A673 (cell line): ENCODE results near the gene RNF41.

Source experiments
- EZH2 ChIP-seq: fragments of 200-600 bp; sonication (generic); IDR thresholded peaks from 2 replicates; pipeline ENCODE4 v1.6.1; 2017; ENCODE audit warnings: borderline replicate concordance, low read depth, mild to moderate bottlenecking, mixed read lengths, antibody characterized with exemption, low read length; ENCODE audit not compliant: poor library complexity, severe bottlenecking
- TF ChIP-seq, protein P1 (sequence below): fragments of 300-800, 200-600 bp; sonication (generic); conservative IDR thresholded peaks from 2 replicates; pipeline ENCODE4 v1.5.1; 2017; ENCODE audit warnings: low read depth, mild to moderate bottlenecking, antibody characterized with exemption, low read length, moderate library complexity, mixed read lengths

GRCh38 chr12:56158926-56159461, 62.7 kb downstream of the RNF41 start:
- TF ChIP-seq, protein P1, sequence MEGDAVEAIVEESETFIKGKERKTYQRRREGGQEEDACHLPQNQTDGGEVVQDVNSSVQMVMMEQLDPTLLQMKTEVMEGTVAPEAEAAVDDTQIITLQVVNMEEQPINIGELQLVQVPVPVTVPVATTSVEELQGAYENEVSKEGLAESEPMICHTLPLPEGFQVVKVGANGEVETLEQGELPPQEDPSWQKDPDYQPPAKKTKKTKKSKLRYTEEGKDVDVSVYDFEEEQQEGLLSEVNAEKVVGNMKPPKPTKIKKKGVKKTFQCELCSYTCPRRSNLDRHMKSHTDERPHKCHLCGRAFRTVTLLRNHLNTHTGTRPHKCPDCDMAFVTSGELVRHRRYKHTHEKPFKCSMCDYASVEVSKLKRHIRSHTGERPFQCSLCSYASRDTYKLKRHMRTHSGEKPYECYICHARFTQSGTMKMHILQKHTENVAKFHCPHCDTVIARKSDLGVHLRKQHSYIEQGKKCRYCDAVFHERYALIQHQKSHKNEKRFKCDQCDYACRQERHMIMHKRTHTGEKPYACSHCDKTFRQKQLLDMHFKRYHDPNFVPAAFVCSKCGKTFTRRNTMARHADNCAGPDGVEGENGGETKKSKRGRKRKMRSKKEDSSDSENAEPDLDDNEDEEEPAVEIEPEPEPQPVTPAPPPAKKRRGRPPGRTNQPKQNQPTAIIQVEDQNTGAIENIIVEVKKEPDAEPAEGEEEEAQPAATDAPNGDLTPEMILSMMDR, result no peak
- TF ChIP-seq EZH2, result no peak
